DMS 273 (cell line): Measurements from ENCODE around the gene HNRNPM.
"Not testable (repeated sequence)": the region's sequence is repeated elsewhere in the genome, so short reads cannot be mapped to it uniquely, and the experiment has no call there.

Experiments used
- DNase-seq: peaks from one replicate; lab custom pipeline; 2025; ENCODE audit not compliant: unreplicated experiment; lab: John Stamatoyannopoulos, UW

HNRNPM gene

DNA sequence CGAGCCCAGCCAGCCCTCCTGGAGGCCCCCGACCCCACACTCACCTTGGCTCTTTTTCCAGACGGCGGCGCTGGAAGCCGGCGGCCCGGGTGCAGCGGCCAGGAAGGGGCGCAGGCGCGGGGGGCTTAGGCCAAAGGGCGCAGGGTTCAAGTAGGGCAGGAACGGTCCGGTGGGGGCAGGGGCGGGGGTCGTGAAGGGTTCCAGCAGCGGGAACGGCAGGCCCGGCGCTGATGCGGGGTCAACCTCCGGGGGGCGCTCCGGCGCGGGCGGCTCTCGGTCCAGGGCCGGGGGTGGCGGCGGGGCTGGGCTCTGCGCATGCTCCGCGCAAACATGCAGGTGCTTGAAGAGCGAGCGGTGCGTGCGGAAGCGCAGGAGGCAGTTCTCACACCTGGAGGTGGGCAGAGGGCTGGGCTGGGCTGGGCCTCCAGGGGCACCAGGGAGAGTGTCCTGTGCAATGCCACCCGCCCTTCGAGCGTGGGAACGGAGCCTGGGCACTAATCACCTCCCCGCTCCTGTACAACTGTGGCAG lies 66.9 kb downstream of the HNRNPM start:
- no peak for DNase-seq

DNA sequence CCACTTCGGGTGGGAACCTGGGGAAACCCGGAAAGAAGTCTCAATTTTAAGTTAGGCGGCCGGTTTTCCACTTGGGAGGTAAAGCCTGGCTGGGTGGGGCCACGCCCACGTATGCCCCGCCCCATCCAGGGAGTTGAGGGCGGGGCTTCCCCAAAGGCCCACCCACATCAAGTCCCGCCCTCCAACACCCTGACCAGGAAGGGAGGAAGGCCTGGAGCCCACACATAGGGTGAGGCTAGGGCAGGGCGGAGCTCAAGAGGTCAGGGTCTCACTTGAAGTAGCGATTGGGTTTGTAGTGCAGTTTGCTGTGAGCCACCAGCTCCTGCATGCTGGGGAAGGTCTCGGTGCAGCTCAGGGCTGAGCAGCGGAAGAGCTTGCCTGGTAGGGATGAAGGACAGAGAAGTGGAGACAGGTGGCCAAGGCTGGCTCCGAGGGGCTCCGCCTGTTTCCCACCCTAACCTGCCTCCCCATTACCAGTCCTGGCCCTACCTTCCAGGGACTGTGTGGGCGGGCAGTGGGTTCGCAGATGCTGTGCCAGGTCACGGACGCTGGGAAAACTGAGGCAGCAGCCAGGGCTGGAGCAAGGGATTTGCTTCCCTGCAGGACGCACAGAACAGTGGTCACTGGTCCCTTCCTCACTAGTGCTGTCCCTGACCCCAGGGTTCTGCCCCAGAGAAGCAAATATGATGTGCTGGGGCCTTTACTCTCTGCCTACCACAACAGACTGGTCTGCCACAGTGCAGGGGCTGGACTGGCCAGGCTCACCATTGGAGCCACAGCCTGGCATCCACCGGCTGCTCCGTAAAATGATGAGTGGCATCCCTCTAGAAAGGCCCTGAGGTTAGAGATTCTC lies 67.6 kb downstream of the HNRNPM start:
- peak; percentile 29 for DNase-seq

DNA sequence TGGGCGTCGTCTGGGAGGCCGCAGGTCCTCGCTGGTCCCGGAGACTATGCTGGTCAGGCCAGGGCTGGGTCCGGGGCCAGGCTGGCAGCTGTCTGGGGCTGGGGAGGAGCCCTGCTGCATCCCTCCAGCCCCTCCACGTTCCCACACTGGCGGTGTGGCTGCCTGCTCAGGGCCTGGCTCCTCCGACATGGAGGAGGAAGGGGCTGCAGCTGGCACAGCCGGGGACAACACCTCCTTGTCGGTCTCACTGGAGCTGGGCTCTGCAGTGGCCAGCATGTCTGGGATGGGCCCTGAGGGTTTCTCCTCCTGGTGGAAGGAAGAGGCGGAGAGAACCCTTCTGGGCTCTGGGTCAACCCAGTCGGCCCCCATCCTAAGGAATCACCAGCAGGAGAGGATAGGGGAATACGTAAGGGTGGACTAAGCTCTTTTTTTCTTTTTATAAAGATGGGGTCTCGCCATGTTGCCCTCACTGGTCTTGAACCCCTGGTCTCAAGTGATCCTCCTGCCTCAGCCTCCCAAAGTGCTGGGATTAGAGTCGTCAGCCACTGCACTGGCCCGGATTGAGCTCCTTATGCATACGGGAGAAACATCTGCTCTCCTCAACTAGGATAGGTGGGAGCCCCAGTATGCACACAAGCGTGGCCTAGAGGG lies 68.4 kb downstream of the HNRNPM start:
- DNase-seq = no peak

DNA sequence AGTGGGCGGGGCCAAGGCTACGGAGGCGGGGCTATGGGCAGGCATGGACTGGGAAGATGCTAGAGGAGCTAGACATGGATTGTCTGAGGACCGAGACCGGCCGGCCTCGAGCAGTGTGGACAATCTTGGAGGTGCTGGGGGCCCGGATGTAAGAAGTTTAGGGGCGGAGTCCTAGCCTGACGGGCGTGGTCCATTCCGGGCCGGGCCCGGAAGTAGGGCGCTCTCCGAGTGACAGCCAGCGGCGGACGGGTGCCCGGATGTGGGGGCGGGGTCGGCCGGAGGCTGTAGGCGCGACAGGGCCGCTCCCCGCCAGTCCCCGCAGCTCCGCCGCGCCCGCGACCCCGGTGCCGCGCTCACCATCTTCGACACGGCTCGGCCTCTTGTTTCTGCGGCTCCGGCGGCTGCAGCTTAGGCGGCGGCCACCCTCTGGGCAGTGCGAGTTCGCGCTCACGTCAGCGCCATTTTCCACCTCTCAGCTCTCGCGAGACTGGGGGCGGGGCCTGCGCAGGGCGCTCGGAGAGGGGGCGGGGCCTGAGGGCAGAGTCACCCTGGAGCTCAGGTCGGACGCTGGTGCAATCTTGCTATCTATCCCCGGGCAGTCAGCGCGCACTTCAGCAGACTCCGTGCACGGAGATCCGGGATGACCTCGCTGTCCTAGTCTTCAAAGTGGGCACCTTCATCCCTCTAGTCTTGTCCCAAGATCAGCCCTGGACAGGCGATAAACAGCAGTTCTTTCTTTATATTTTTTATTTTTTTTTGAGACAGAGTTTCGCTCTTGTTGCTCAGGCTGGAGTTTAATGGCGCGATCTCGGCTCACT lies 69.1 kb downstream of the HNRNPM start, which contains the start of gene ZNF414:
Gene ZNF414 (minus strand): TSS at position 481 of the 818 bp plus-strand sequence. CDS start 121 bp downstream, at position 360.
- peak; percentile 97 for DNase-seq

DNA sequence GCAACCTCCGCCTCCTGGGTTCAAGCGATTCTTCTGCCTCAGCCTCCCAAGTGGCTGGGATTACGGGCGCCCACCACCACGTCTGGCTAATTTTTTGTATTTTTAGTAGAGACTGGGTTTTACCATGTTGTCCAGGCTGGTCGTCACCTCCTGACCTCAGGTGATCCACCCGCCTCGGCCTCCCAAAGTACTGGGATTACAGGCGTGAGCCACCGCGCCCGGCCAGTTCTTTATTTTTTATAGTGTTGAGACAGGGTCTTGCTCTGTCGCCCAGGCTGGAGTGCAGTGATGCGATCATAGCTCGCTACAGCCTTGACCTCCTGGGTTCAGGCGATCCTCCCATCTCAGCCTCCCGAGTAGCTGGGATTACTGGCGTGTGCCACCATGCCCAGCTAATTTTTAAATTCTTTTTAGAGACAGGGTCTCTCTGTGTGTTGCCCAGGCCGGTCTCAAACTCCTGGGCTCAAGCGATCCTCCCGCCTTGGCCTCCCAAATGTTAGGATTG lies 69.8 kb downstream of the HNRNPM start:
- DNase-seq = not testable (repeated sequence)

DNA sequence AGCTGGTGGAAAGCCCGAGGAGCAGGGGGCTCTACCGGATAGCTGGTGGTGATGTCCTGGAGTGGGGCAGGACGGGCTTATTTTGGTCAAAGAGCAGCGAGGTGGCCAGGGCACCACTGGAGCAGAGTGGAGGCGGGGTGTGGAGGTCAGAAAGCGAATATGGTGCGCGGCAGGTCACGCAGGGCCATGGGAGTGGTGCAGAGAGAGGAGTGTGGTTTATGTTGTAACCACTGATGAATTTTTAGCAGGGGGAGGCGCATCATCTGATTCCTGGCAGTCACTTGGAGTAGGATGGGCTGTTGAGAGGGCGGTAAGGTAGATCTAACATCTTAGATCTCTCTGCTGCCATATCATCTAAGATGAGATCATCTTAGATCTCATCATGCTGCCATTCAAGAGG lies 70.5 kb downstream of the HNRNPM start:
- DNase-seq = no peak

DNA sequence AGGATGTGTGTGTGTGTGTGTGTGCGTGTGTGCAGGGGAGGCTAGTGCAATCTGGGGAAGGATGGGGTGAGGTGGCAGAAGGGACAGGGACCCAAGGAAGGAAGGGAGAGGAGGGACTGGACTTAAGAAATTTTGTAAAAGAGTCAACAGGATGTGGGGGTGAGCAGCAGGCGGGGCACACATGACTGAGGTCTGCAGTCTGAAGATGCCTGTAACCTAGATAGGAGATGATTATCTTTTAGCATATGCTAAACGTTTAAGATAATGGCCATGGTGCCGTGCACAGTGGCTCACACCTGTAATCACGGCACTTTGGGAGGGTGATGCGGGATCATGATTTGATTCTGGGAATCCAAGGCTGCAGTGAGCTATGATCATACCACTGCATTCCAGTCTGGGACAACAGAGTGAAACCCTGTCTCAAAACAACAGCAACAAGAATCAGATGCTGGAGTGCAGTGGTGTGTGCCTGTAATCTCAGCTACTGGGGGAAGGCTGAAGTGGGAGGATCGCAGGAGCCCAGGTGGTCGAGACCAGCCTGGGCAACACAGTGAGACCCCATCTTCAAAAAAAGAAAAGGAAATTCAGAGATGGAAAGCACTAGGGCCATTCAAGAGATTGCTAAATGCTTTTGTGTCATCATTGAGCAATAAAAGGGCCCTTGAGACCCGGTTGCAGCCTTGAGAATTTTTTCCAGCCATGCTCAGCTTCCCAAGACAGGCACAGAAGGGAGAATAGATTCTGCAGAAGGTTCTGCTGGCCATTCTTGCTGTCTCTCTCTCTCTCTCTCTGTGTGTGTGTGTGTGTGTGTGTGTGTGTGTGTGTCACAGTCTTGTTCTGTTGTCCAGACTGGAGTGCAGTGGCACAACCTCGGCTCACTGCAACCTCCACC lies 73.0 kb downstream of the HNRNPM start:
- no peak for DNase-seq

DNA sequence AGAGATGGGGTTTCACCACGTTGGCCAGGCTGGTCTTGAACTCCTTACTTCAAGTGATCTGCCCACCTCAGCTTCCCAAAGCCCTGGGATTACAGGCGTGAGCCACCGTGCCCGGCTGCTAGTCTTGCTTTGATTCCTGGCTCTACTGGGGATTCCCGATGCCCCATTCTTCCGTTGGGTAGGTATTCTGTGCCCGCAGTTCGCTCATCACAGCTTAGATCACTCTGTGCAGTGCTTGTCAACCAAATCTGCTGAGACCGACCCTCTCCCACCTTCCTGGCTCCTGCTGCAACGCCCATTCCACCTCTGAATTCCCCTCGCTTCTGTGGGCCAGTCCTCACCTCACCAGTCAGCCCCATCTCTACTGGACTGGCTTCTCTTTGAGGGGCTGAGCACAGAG lies 73.8 kb downstream of the HNRNPM start:
- DNase-seq = no peak

DNA sequence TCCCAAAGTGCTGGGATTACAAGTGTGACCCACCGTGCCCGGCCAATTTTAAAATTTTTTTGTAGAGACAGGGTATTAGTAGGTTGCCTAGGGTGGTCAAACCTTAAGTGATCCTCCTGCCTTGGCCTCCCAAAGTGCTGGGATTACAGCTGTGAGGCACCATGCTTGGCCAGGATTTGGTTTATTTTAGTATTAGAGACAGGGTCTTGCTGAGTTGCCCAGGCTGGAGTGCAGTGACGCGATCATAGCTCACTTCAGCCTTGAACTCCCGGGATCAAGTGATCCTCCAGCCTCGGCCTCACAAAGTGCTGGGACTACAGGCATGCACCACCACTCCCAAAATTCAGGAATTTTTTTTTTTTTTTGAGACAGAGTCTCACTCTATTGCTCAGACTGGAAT lies 74.6 kb downstream of the HNRNPM start:
- DNase-seq = no peak

DNA sequence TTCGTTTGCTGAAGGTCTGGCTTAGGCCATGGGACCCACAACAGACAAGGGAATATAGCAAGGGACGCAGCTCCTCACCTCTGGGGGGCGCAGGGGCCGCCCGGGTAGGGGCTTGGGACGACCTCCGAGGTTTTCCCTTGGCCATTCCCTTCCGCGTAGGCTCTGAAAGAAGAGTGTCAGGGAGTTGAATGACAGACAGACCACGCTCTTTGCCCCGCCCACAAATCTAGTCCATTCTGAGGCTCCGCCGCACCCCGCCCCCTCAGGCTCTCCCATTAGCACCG lies 80.6 kb downstream of the HNRNPM start:
- no peak for DNase-seq

DNA sequence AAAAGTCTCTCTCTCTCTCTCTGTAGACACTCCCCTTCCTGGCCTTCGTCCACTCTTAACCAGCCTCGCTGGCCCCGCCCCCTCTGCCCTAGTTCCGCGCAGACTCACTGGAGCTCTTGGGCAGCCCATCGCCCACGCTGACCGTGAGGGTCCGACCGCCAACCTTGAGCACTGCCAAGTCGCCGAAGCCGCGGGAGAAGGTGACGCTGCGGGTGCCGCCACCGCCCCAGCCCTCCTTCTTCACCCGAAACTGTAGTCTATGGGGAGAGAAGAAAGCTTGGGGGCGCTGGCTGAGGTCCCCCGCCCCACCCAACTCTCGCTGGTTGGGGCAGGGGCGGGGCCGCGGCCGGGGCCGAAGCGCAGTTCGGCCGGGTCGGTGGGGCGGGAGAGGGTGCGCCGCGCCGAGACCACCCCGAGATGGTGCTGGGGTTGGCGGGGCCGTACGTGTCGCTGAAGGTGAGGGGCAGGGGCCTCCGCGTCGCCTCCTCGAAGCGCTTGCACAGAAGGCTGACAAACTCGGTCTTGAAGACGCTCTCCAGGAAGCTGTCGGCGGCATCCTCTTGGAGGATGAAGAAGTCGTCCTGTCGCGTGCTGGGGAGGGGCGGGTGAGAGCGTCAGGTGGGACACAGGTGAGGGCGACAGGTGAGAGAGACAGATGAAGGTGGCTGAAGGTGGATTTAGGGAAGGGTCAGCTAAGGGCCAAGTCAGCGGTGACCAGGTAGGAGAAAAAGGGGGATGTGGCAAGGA lies 81.7 kb downstream of the HNRNPM start:
- peak; percentile 93 for DNase-seq

DNA sequence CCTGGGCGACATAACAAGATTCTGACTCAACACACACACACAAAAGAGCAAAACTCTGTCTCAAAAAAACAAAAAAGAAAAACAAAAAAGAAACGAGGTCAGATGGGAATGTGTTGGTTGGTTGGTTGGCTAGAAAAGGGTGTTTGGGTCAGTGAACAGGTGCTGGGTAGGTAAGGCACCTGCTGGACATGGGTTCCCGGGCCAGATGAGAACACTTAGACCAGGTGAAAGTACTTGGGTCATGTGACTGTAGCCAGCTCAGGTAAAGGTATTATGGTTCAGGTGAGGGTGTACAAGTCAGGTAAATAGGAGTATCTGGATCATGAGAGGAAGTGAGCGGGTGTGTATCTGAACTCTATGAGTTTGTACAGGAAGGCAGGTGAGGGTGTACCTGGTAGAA lies 83.7 kb downstream of the HNRNPM start:
- DNase-seq = no peak

DNA sequence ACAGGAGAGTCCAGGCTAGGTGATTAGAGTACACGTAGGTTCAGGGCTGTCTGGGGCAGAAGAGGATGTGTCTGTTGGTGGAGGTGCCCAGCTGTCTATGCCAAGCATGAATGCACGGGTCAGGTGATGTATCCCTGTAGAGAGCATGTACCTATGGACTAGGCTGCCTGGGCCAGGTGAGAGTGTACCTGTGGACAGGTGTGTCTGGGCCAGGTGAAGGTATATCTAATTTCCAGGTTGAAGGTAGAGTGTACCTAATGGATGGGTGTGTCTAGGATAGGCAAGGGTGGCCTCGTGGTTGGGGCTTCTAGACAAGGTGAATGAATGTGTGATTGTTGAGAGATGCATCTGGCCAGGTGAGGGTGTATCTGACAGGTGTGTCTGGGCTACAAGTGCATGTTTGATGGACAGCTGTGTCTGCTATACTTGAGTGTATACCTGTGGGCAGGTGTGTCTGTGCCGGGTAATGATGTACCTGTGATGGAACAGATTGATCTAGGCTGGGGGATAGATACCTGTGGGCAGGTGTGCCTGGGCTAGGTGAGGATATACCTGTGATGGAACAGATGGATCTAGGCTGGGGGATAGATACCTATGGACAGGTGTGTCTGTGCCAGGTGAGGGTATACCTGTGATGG lies 84.7 kb downstream of the HNRNPM start:
- DNase-seq = no peak

DNA sequence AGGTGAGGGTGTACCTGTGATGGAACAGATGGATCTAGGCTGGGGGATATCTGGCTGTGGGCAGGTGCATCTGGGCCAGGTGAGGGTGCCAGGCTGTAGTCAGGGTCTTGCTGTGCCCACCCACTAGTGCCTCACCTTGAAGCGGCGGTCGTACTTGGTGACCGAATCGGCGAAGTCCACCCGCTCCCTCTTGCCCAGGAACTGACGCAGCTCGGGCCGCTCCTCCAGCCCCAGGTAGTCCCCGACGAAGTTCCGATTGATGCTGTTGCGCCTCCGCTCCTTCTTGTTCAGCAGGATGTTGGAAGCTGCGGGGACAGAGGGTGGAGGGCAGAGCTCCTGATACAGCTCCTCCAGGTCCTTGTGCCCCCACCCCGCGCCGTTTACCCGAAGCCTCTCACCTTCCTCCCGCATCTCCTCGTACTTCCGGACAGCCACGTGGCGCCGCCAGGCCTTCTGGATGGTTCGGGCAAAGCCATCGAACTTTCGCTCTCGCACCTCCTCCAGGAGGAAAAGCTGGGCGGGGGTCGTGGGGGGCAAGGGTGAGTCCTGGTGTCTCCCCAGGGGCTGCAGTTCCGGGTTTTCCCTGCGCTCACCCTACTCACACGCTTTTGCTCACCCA lies 85.4 kb downstream of the HNRNPM start:
- DNase-seq = no peak

DNA sequence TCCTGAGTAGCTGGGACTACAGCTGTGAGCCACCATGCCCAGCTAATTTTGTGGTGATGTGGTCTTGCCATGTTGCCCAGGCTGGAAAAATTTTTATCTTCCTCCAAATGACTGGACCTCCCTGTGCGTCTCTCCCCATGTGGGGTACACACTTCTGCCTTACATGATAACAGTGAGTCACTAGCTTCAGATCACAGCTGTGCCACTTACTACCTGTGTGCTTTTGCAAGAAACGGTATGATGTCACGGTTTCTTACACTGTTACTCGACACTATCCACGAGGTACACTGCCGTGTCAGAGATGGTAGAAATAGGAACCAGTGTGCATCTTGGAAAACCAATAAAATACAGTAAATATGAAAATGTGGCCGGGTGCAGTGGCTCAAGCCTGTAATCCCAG lies 86.7 kb downstream of the HNRNPM start:
- DNase-seq = no peak

DNA sequence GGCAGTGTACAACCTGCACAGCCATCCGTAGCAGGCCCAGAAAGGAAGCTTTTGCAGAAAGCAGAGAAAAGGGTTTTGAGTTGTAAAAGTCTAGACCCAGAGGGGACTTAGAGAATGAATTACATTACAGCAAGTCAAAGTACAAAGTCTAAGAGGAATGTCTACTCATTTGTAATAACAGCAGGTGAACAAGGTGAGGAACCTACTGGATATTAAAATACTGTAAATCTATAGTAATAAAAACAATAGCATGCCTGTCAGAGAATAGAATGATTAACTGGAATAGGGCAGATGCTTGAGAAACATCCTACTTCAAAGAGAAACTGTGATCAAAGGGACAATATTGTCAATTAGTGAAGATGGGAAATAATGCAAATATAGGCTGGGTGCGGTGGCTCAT lies 87.5 kb downstream of the HNRNPM start:
- DNase-seq = no peak

DNA sequence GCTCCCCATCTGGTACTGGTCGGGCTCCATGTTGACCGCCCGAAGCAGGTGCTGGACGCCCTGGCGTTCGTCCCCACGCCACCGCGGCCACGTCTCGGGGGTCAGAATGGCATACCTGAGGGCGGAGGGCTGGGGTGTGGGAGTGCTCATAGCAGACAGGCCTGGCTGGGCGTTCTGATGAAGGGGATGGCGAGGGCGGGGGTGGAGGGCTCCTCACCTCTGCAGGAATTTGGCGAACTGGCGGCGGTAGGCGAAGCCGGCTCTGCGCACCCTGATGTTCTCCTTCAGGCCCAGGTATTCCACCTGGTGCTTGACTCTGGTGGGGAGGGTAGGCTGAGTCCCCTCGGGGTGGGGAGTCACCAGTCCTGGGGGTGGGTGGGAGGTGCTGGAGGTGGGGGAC lies 91.5 kb downstream of the HNRNPM start:
- no peak for DNase-seq

DNA sequence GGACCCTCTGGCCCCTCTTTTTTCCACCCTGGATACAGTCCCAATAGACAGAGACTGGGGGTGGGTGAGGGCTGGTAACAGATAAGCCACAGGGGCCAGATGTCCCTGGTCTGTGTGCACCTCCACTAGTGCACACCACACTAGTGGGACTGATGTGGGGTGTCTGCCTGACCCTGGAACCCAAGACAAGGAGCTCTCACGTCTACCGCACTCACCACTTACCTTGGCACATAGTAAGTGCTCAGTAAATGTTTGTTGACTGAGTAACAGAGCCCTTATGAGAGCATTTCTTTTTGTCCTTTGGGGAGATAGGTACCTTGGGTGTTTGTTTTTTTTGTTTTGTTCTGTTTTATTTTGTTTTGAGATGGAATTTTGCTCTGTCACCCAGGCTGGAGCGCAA lies 92.3 kb downstream of the HNRNPM start:
- no peak for DNase-seq
